Vagina (tissue), 2 donors: Measurements from ENCODE around the gene ACSF3.

Experiments
- POLR2A ChIP-seq, 2 donors: fragments of 450-650 bp; IDR thresholded peaks; one replicate each; pipeline ENCODE4 v1.6.1; 2017; ENCODE audit warnings: antibody characterized with exemption in 2 of 2, mild to moderate bottlenecking in 2 of 2, moderate library complexity in 2 of 2
- TF ChIP-seq, protein P1 (sequence below), 3 experiments: fragments of 450-650 bp in 2 of 3; fragments of 200-600 bp in 1 of 3; sonication (generic) in 1 of 3; IDR thresholded peaks; one replicate each; pipeline ENCODE4 v1.5.1; 2017 to 2019; ENCODE audit warnings: antibody characterized with exemption in 3 of 3, mild to moderate bottlenecking in 2 of 3, moderate library complexity in 2 of 3

DNA sequence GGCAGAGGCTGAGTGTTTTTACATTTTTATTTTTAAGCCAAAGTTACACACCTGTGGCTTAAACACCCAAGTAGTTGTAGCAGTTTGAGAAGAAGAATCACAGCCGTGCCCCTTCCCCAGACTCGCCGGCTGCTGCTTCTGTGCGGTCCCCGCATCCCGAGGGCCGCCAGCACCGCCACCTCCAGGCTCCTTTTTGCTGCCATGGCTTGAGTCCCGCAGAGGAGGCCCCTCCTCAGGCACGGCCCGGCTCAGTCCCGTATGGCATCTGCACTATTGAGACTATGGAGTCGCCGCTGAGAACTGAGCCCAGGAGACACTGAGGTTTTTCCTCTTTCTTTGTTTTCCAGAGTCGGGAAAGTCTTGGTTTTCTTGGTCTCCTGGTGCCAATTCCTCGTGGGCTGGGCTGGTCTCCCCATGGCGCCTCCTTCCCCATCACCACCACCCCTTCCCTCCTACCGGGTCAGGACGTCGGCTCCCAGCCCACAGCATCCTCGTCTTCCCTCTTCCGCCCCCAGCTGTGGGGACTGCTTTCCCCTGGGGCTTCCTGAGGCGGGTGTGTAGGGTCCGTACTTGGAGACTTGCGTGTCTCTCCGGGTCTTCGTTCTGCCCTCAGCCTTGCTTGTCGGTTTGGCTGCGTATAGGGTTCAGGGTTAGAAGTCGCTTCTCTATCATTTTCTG lies 45.3 kb downstream of the ACSF3 start:
- TF ChIP-seq, protein P1, sequence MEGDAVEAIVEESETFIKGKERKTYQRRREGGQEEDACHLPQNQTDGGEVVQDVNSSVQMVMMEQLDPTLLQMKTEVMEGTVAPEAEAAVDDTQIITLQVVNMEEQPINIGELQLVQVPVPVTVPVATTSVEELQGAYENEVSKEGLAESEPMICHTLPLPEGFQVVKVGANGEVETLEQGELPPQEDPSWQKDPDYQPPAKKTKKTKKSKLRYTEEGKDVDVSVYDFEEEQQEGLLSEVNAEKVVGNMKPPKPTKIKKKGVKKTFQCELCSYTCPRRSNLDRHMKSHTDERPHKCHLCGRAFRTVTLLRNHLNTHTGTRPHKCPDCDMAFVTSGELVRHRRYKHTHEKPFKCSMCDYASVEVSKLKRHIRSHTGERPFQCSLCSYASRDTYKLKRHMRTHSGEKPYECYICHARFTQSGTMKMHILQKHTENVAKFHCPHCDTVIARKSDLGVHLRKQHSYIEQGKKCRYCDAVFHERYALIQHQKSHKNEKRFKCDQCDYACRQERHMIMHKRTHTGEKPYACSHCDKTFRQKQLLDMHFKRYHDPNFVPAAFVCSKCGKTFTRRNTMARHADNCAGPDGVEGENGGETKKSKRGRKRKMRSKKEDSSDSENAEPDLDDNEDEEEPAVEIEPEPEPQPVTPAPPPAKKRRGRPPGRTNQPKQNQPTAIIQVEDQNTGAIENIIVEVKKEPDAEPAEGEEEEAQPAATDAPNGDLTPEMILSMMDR (IDR thresholded peaks at IDR 0.05): no peak
- TF ChIP-seq POLR2A (IDR thresholded peaks at IDR 0.05): no peak
